T-cell (primary cell): ENCODE results near the gene MT1B. TPM values are rescaled to one million over a fixed set of nuclear protein-coding genes. Genes with fewer than 3 reads are reported as not detected.

ENCODE experiments used
- ATAC-seq, 4 experiments: fragments of 200-7000 bp in 3 of 4; fragments of 150-1000 bp in 1 of 4; cut with Tn5 transposase; replicated peaks in 1 of 4; 1 replicate in 3 of 4; 2 replicates in 1 of 4; pipeline ENCODE4 v1.10.0; 2021; ENCODE audit warnings: moderate library complexity in 3 of 4, mild to moderate bottlenecking in 2 of 4, moderate number of reproducible peaks in 1 of 4
- CTCF ChIA-PET, 2 donors: fragments of 300-600 bp; sonication (Branson Sonifier 250); formaldehyde crosslinking; loops; one replicate each; lab custom pipeline; 2022; ENCODE audit warnings: antibody characterized with exemption in 2 of 2; lab: Charles Lee
- POLR2A ChIA-PET, 2 donors: fragments of 300-600 bp; sonication (Branson Sonifier 250); formaldehyde crosslinking; loops; one replicate each; lab custom pipeline; 2022; ENCODE audit warnings: antibody characterized with exemption in 2 of 2; lab: Charles Lee
- DNase-seq, 35 experiments: peaks; one replicate each; pipeline versions ENCODE4 v3.0.0 to v3.0.0-alpha.2; 2013 to 2023
- H3K27ac ChIP-seq: one replicate; pipeline ENCODE4 v1.5.1; 2013; ENCODE audit warnings: low read length
- H3K27me3 ChIP-seq, 2 experiments: replicated peaks in 1 of 2; 1 replicate in 1 of 2; 2 replicates in 1 of 2; pipeline versions ENCODE4 v1.6.1 to v1.7.0; 2013; ENCODE audit warnings: low read length in 1 of 2, mixed read lengths in 1 of 2; ENCODE audit not compliant: control insufficient read depth in 2 of 2, insufficient read depth in 2 of 2; ENCODE audit errors: extremely low read depth in 1 of 2
- H3K36me3 ChIP-seq, 2 donors: 1 replicate in 1 of 2; 2 replicates in 1 of 2; pipeline versions ENCODE4 v1.6.1 to v1.7.0; 2013; ENCODE audit warnings: low read length in 1 of 2; ENCODE audit not compliant: control insufficient read depth in 2 of 2, insufficient read depth in 1 of 2; ENCODE audit errors: extremely low read depth in 1 of 2
- H3K4me1 ChIP-seq, 2 experiments: 1 replicate in 1 of 2; 2 replicates in 1 of 2; pipeline versions ENCODE4 v1.6.1 to v1.7.0; 2013; ENCODE audit warnings: low read length in 2 of 2, mixed read lengths in 1 of 2; ENCODE audit not compliant: insufficient read depth in 2 of 2, control insufficient read depth in 1 of 2; ENCODE audit errors: extremely low read depth in 1 of 2
- H3K4me3 ChIP-seq, 2 donors: 1 replicate in 1 of 2; 2 replicates in 1 of 2; pipeline versions ENCODE4 v1.5.1 to v1.7.0; 2013; ENCODE audit warnings: mild to moderate bottlenecking in 2 of 2, low read length in 1 of 2, moderate library complexity in 1 of 2; ENCODE audit not compliant: control insufficient read depth in 1 of 2; ENCODE audit errors: extremely low read depth in 1 of 2
- H3K9me3 ChIP-seq: 2 replicates; pipeline ENCODE4 v1.7.0; 2013
- H3K27ac Mint-ChIP-seq, 2 donors: one replicate each; pipeline ENCODE4 v1.8.0; 2020 to 2021; ENCODE audit warnings: mild to moderate bottlenecking in 2 of 2, mixed read lengths in 2 of 2
- H3K27me3 Mint-ChIP-seq, 2 donors: one replicate each; pipeline ENCODE4 v1.8.0; 2021 to 2022; ENCODE audit warnings: mixed read lengths in 2 of 2
- H3K36me3 Mint-ChIP-seq: one replicate; pipeline ENCODE4 v1.8.0; 2021; ENCODE audit warnings: mixed read lengths
- H3K4me1 Mint-ChIP-seq, 3 donors: one replicate each; pipeline ENCODE4 v1.8.0; 2020 to 2022; ENCODE audit warnings: mixed read lengths in 3 of 3, mild to moderate bottlenecking in 1 of 3
- H3K4me3 Mint-ChIP-seq, 3 donors: one replicate each; pipeline ENCODE4 v1.8.0; 2020 to 2022; ENCODE audit warnings: mild to moderate bottlenecking in 3 of 3, mixed read lengths in 3 of 3, moderate library complexity in 3 of 3
- H3K9me3 Mint-ChIP-seq, 3 donors: one replicate each; pipeline ENCODE4 v1.8.0; 2020 to 2022; ENCODE audit warnings: mixed read lengths in 3 of 3
- WGBS: methylation state at CpG from one replicate; pipeline ENCODE4 v1.1.5; 2013; ENCODE audit warnings: missing lambda C conversion rate; ENCODE audit not compliant: insufficient coverage; 5-methylcytosine and 5-hydroxymethylcytosine counted together
- total RNA-seq, 35 experiments: library from RNA in 6 of 35; stranded (reverse) in 6 of 35; fragments of 120-200 nt in 1 of 35; gene quantifications; one replicate each; pipeline versions ENCODE4 v1.2.1 to v1.2.4 and lab custom pipeline; 2013 to 2026

Gene MT1B
- total RNA-seq, 5 donors from 2014 or later (not counting 1 experiment from before 2014, with no cell fraction given): not detected

- DNase-seq (peak in 34 of 35 experiments; percentile 44 to 88 (median 70)), ATAC-seq (peak; percentile 22 to 78 (median 26))
- Histone ChIP-seq H3K27me3 (no peaks in the 10 kb centered on the region), H3K36me3 (no peaks in the 10 kb centered on the region), H3K4me3 (peak overlapping the region; percentile 66 to 67), H3K27ac (peak overlapping the region; percentile 95), H3K4me1 (peaks cover 27 to 51% of the 10 kb centered on the region in 2 experiments), H3K9me3 (no peaks in the 10 kb centered on the region)
- H3K36me3 Mint-ChIP-seq: no peaks in the 10 kb centered on the region
- no peaks in the 10 kb centered on the region for H3K27me3 Mint-ChIP-seq
- POLR2A ChIA-PET: interaction anchor here in 1 of 2 donors (0.5 to 1.6 kb wide), 4 partner anchors 11 to 97 kb away, joined by 3 to 5 read pairs (median 3); no protein-coding TSS in a partner anchor
- peak overlapping the region; percentile 91 to 96 (median 94) for H3K4me3 Mint-ChIP-seq
- H3K27ac Mint-ChIP-seq: peak overlapping the region; percentile 93 to 98
- H3K9me3 Mint-ChIP-seq: no peaks in the 10 kb centered on the region
- CTCF ChIA-PET: interaction anchor here in 1 of 2 donors (1.0 to 2.3 kb wide), 4 partner anchors 9 to 92 kb away, joined by 3 to 8 read pairs (median 4); no protein-coding TSS in a partner anchor
- WGBS: 0% methylated on average over 10 of the region's 10 CpGs
- peaks cover 47 to 58% (median 51%) of the 10 kb centered on the region in 3 donors for H3K4me1 Mint-ChIP-seq
These were observed 41.6 kb upstream of the MT1B start for GRCh38 chr16:56610017-56610608.

- Histone ChIP-seq H3K4me1 (peaks cover 27 to 51% of the 10 kb centered on the region in 2 experiments), H3K36me3 (no peaks in the 10 kb centered on the region), H3K4me3 (no peak overlapping the region), H3K27ac (peak overlapping the region; percentile 95), H3K9me3 (no peaks in the 10 kb centered on the region), H3K27me3 (no peaks in the 10 kb centered on the region)
- Mint-ChIP-seq H3K4me1 (peaks cover 49 to 58% (median 51%) of the 10 kb centered on the region in 3 donors), H3K9me3 (no peaks in the 10 kb centered on the region), H3K27me3 (no peaks in the 10 kb centered on the region), H3K27ac (peak overlapping the region; percentile 93 to 98), H3K36me3 (no peaks in the 10 kb centered on the region), H3K4me3 (peak overlapping the region; percentile 72 to 96 (median 91))
- ChIA-PET POLR2A (interaction anchor here in 1 of 2 donors (1.3 to 1.6 kb wide), 2 partner anchors 13 to 33 kb away, joined by 3 to 5 read pairs; no protein-coding TSS in a partner anchor), CTCF (interaction anchor here in 1 of 2 donors (1.0 to 2.3 kb wide), 3 partner anchors 10 to 92 kb away, joined by 3 to 8 read pairs (median 5); no protein-coding TSS in a partner anchor)
- ATAC-seq: peak in 2 of 4 experiments; percentile 5 to 34
- WGBS: 63% methylated on average over 2 of the region's 2 CpGs
- peak in 2 of 35 experiments; percentile 17 to 29 for DNase-seq
These were observed 41.0 kb upstream of the MT1B start for GRCh38 chr16:56610609-56611111.

GRCh38 chr16:56611281-56611833, 40.3 kb upstream of the MT1B start:
- POLR2A ChIA-PET: interaction anchor here in 1 of 2 donors (0.5 kb wide), 1 partner anchor 84 kb away, joined by 3 read pairs; no protein-coding TSS in a partner anchor
- H3K27me3 ChIP-seq: peaks cover 0 to 3% of the 10 kb centered on the region in 2 experiments
- Mint-ChIP-seq H3K36me3 (no peaks in the 10 kb centered on the region), H3K4me3 (peak overlapping the region in 2 of 3 donors; percentile 17 to 96), H3K9me3 (no peaks in the 10 kb centered on the region), H3K27me3 (no peaks in the 10 kb centered on the region), H3K4me1 (peaks cover 47 to 56% (median 49%) of the 10 kb centered on the region in 3 donors), H3K27ac (peak overlapping the region; percentile 93 to 98)
- DNase-seq: no peak
- WGBS: 78% methylated on average over 1 of the region's 2 CpGs
- CTCF ChIA-PET: interaction anchor here (0.6 to 2.3 kb wide), 5 partner anchors 10 to 1124 kb away, joined by 3 to 8 read pairs (median 5); no protein-coding TSS in a partner anchor
- ATAC-seq: no peak
- H3K27ac ChIP-seq: peak overlapping the region; percentile 95
- no peak overlapping the region for H3K4me3 ChIP-seq
- H3K4me1 ChIP-seq: peaks cover 27 to 51% of the 10 kb centered on the region in 2 experiments
- no peaks in the 10 kb centered on the region for H3K36me3 ChIP-seq
- no peaks in the 10 kb centered on the region for H3K9me3 ChIP-seq

- DNase-seq: no peak
- Mint-ChIP-seq H3K27me3 (peaks cover 0 to 19% of the 10 kb centered on the region in 2 donors), H3K9me3 (no peaks in the 10 kb centered on the region), H3K36me3 (no peaks in the 10 kb centered on the region), H3K4me3 (no peak overlapping the region), H3K27ac (no peak overlapping the region), H3K4me1 (peaks cover 39 to 44% (median 41%) of the 10 kb centered on the region in 3 donors)
- Histone ChIP-seq H3K9me3 (no peaks in the 10 kb centered on the region), H3K27ac (no peak overlapping the region), H3K27me3 (peaks cover 15 to 18% of the 10 kb centered on the region in 2 experiments), H3K4me3 (no peak overlapping the region), H3K4me1 (peaks cover 23 to 42% of the 10 kb centered on the region in 2 experiments), H3K36me3 (no peaks in the 10 kb centered on the region)
- no peak for ATAC-seq
- CTCF ChIA-PET: interaction anchor here in 1 of 2 donors (1.1 to 2.0 kb wide), 2 partner anchors 10 to 88 kb away, joined by 3 to 6 read pairs; no protein-coding TSS in a partner anchor
- POLR2A ChIA-PET: no interaction called here
These were observed 38.0 kb upstream of the MT1B start for GRCh38 chr16:56613706-56614105.

GRCh38 chr16:56614549-56614991, 37.1 kb upstream of the MT1B start:
- H3K4me3 ChIP-seq: no peak overlapping the region
- ATAC-seq (no peak), DNase-seq (no peak)
- H3K27ac ChIP-seq: no peak overlapping the region
- POLR2A ChIA-PET: interaction anchor here in 1 of 2 donors (0.6 to 1.0 kb wide), 2 partner anchors 14 to 162 kb away, joined by 3 to 6 read pairs; no protein-coding TSS in a partner anchor
- no peaks in the 10 kb centered on the region for H3K36me3 ChIP-seq
- no peaks in the 10 kb centered on the region for H3K9me3 Mint-ChIP-seq
- H3K4me1 ChIP-seq: peaks cover 17 to 33% of the 10 kb centered on the region in 2 experiments
- peak overlapping the region in 1 of 2 donors; percentile 29 for H3K27ac Mint-ChIP-seq
- H3K36me3 Mint-ChIP-seq: no peaks in the 10 kb centered on the region
- peaks cover 0 to 22% of the 10 kb centered on the region in 2 donors for H3K27me3 Mint-ChIP-seq
- peaks cover 16 to 18% of the 10 kb centered on the region in 2 experiments for H3K27me3 ChIP-seq
- no peak overlapping the region for H3K4me3 Mint-ChIP-seq
- CTCF ChIA-PET: interaction anchor here in 1 of 2 donors (0.6 kb wide), 1 partner anchor 680 kb away, joined by 3 read pairs; no protein-coding TSS in a partner anchor
- H3K9me3 ChIP-seq: no peaks in the 10 kb centered on the region
- H3K4me1 Mint-ChIP-seq: peaks cover 32 to 36% (median 35%) of the 10 kb centered on the region in 3 donors

- no peaks in the 10 kb centered on the region for H3K36me3 Mint-ChIP-seq
- H3K27me3 Mint-ChIP-seq: peaks cover 0 to 22% of the 10 kb centered on the region in 2 donors
- ChIA-PET POLR2A (interaction anchor here in 1 of 2 donors (0.6 to 1.2 kb wide), 2 partner anchors 11 to 162 kb away, joined by 3 read pairs; no protein-coding TSS in a partner anchor), CTCF (interaction anchor here in 1 of 2 donors (0.6 kb wide), 1 partner anchor 679 kb away, joined by 3 read pairs; no protein-coding TSS in a partner anchor)
- DNase-seq (no peak), ATAC-seq (no peak)
- peaks cover 25 to 28% (median 27%) of the 10 kb centered on the region in 3 donors for H3K4me1 Mint-ChIP-seq
- Histone ChIP-seq H3K36me3 (no peaks in the 10 kb centered on the region), H3K4me1 (peaks cover 9 to 25% of the 10 kb centered on the region in 2 experiments), H3K4me3 (no peak overlapping the region), H3K27ac (no peak overlapping the region), H3K9me3 (no peaks in the 10 kb centered on the region), H3K27me3 (peaks cover 17 to 18% of the 10 kb centered on the region in 2 experiments)
- H3K27ac Mint-ChIP-seq: no peak overlapping the region
- H3K4me3 Mint-ChIP-seq: no peak overlapping the region
- 83% methylated on average over 1 of the region's 3 CpGs for WGBS
- H3K9me3 Mint-ChIP-seq: no peaks in the 10 kb centered on the region
These were observed 36.3 kb upstream of the MT1B start for GRCh38 chr16:56615353-56615752.
